ENCODE measurements around the gene ARNT2.

- TF ChIP-seq CTCF (IDR thresholded peaks at IDR 0.05) (no peak), POLR2AphosphoS5 (IDR thresholded peaks at IDR 0.05; ENCODE audit: low read depth, low read length) (no peak), SIN3A (IDR thresholded peaks at IDR 0.05; ENCODE audit: borderline replicate concordance, insufficient read depth, low read depth, low read length) (no peak)
These were observed 132.0 kb downstream of the ARNT2 start for GRCh38 chr15:80536231-80536630.
